GM10266 (cell line): Measurements from ENCODE around the gene USP15.
"Not testable (repeated sequence)": the region's sequence is repeated elsewhere in the genome, so short reads cannot be mapped to it uniquely, and the experiment has no call there.

Source experiments
- DNase-seq: peaks from one replicate; pipeline ENCODE4 v3.0.0; 2012; ENCODE audit errors: extremely low spot score
- CTCF ChIP-seq: IDR thresholded peaks from 2 replicates; pipeline ENCODE4 v1.5.1; 2012; ENCODE audit warnings: mild to moderate bottlenecking, low read depth; ENCODE audit not compliant: control insufficient read depth, insufficient read depth; ENCODE audit errors: missing control alignments

USP15 gene

GRCh38 chr12:62335796-62336195 lies 75.6 kb downstream of the USP15 start:
- no peak for TF ChIP-seq CTCF
- no peak for DNase-seq

DNA sequence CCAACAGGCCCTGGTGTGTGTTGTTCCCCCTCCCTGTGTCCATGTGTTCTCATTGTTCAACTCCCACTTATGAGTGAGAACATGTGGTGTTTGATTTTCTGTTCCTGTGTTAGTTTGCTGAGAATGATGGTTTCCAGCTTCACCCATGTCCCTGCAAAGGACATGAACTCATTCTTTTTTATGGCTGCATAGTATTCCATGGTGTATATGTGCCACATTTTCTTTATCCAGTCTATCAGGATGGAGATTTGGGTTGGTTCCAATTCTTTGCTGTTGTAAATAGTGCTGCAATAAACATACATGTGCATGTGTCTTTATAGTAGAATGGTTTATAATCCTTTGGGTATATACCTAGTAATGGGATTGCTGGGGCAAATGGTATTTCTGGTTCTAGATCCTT lies 77.4 kb downstream of the USP15 start:
- not testable (repeated sequence) for DNase-seq

- not testable (repeated sequence) for DNase-seq
Measured at GRCh38 chr12:62342614-62343303, 82.6 kb downstream of the USP15 start.

GRCh38 chr12:62343304-62344120 lies 83.3 kb downstream of the USP15 start:
- DNase-seq = not testable (repeated sequence)

- not testable (repeated sequence) for DNase-seq
Measured at GRCh38 chr12:62344731-62345556, 84.7 kb downstream of the USP15 start.

GRCh38 chr12:62345667-62346066 lies 85.5 kb downstream of the USP15 start:
- no peak for TF ChIP-seq CTCF

DNA sequence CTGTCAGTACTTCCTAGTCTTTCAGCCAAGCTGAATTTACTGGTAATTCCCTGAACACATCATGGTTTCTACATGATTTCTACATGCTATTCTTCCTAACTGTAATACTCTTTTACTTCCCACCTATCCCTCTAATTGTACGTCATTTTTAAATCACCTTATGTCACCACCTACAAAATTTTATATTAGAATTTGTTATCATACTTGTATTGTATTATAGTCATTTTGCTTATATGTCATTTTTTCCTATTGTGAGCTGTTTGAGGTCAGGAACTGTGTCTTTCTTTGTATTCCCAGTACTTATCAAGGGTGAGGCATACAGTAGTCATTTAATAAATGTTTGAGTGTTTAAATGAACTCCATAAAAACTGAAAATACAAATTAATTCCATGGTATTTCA lies 86.6 kb downstream of the USP15 start:
- no peak for DNase-seq
- no peak for TF ChIP-seq CTCF

More at GRCh38 chr12:62345667-62346066, 85.5 kb downstream of the USP15 start:
- no peak for DNase-seq

GRCh38 chr12:62347922-62348650 lies 87.9 kb downstream of the USP15 start:
- no peak for TF ChIP-seq CTCF
- DNase-seq = no peak

- no peak for DNase-seq
- no peak for TF ChIP-seq CTCF
Measured at GRCh38 chr12:62350554-62350953, 90.3 kb downstream of the USP15 start.
